HEK293 (cell line): ENCODE results near the gene VEZF1.

Experiments used
- HIC1 ChIP-seq: fragments of 450-650 bp; formaldehyde crosslinking; IDR thresholded peaks from 2 replicates; pipeline ENCODE4 v1.5.1; 2016; ENCODE audit warnings: missing biosample characterization, missing genetic modification characterization
- KLF16 ChIP-seq: fragments of 450-650 bp; formaldehyde crosslinking; IDR thresholded peaks from 2 replicates; pipeline ENCODE4 v1.5.1; 2017; ENCODE audit warnings: missing biosample characterization, missing genetic modification characterization
- MZF1 ChIP-seq: fragments of 450-650 bp; formaldehyde crosslinking; IDR thresholded peaks from 2 replicates; pipeline ENCODE4 v1.5.1; 2017; ENCODE audit warnings: missing biosample characterization, missing genetic modification characterization, borderline replicate concordance
- YY1 ChIP-seq: fragments of 450-650 bp; formaldehyde crosslinking; IDR thresholded peaks from 2 replicates; pipeline ENCODE4 v1.5.1; 2018; ENCODE audit warnings: missing biosample characterization, missing genetic modification characterization
- ZBTB10 ChIP-seq: fragments of 450-650 bp; formaldehyde crosslinking; IDR thresholded peaks from 2 replicates; pipeline ENCODE4 v1.5.1; 2016; ENCODE audit warnings: missing biosample characterization, missing genetic modification characterization
- ZBTB26 ChIP-seq: fragments of 450-650 bp; formaldehyde crosslinking; optimal IDR thresholded peaks from 2 replicates; pipeline ENCODE3; 2016; ENCODE audit warnings: missing biosample characterization, mild to moderate bottlenecking, missing genetic modification characterization
- ZBTB8A ChIP-seq: fragments of 450-650 bp; formaldehyde crosslinking; IDR thresholded peaks from 2 replicates; pipeline ENCODE4 v1.5.1; 2016; ENCODE audit warnings: missing biosample characterization, missing genetic modification characterization
- ZNF121 ChIP-seq: fragments of 450-650 bp; formaldehyde crosslinking; IDR thresholded peaks from 2 replicates; pipeline ENCODE4 v1.5.1; 2016; ENCODE audit warnings: missing biosample characterization, missing genetic modification characterization
- ZNF133 ChIP-seq: fragments of 450-650 bp; formaldehyde crosslinking; IDR thresholded peaks from 2 replicates; pipeline ENCODE4 v1.5.1; 2016; ENCODE audit warnings: missing biosample characterization, missing genetic modification characterization
- ZNF184 ChIP-seq: fragments of 450-650 bp; IDR thresholded peaks from 2 replicates; pipeline ENCODE4 v1.5.1; 2018; ENCODE audit warnings: missing biosample characterization, mild to moderate bottlenecking, missing genetic modification characterization
- ZNF266 ChIP-seq: fragments of 450-650 bp; formaldehyde crosslinking; IDR thresholded peaks from 2 replicates; pipeline ENCODE4 v1.5.1; 2016; ENCODE audit warnings: missing biosample characterization, missing genetic modification characterization, low read depth
- ZNF324 ChIP-seq: fragments of 450-650 bp; formaldehyde crosslinking; IDR thresholded peaks from 2 replicates; pipeline ENCODE4 v1.5.1; 2016; ENCODE audit warnings: missing biosample characterization, missing genetic modification characterization
- ZNF366 ChIP-seq: fragments of 450-650 bp; formaldehyde crosslinking; conservative IDR thresholded peaks from 2 replicates; pipeline ENCODE4 v1.5.1; 2016; ENCODE audit warnings: missing biosample characterization, missing genetic modification characterization
- ZNF37A ChIP-seq: fragments of 450-650 bp; IDR thresholded peaks from 2 replicates; pipeline ENCODE4 v1.5.1; 2018; ENCODE audit warnings: missing biosample characterization, missing genetic modification characterization
- ZNF404 ChIP-seq: fragments of 450-650 bp; formaldehyde crosslinking; IDR thresholded peaks from 2 replicates; pipeline ENCODE4 v1.5.1; 2017; ENCODE audit warnings: missing biosample characterization, missing genetic modification characterization
- ZNF513 ChIP-seq: fragments of 450-650 bp; IDR thresholded peaks from 2 replicates; pipeline ENCODE4 v1.5.1; 2018; ENCODE audit warnings: missing biosample characterization, missing genetic modification characterization
- ZNF518A ChIP-seq: fragments of 450-650 bp; formaldehyde crosslinking; conservative IDR thresholded peaks from 2 replicates; pipeline ENCODE4 v1.5.1; 2016; ENCODE audit warnings: low read depth, missing biosample characterization, missing genetic modification characterization
- ZNF530 ChIP-seq: fragments of 450-650 bp; formaldehyde crosslinking; IDR thresholded peaks from 2 replicates; pipeline ENCODE4 v1.5.1; 2016; ENCODE audit warnings: low read depth, missing biosample characterization, missing genetic modification characterization
- ZNF561 ChIP-seq: fragments of 450-650 bp; IDR thresholded peaks from 2 replicates; pipeline ENCODE4 v1.5.1; 2018; ENCODE audit warnings: missing biosample characterization, missing genetic modification characterization, borderline replicate concordance
- ZNF600 ChIP-seq: fragments of 450-650 bp; formaldehyde crosslinking; IDR thresholded peaks from 2 replicates; pipeline ENCODE4 v1.5.1; 2016; ENCODE audit warnings: missing biosample characterization, missing genetic modification characterization
- ZNF623 ChIP-seq: fragments of 450-650 bp; formaldehyde crosslinking; IDR thresholded peaks from 2 replicates; pipeline ENCODE4 v1.5.1; 2016; ENCODE audit warnings: missing biosample characterization, missing genetic modification characterization
- ZNF664 ChIP-seq: fragments of 450-650 bp; formaldehyde crosslinking; IDR thresholded peaks from 2 replicates; pipeline ENCODE4 v1.5.1; 2016; ENCODE audit warnings: missing biosample characterization, missing genetic modification characterization
- ZNF670 ChIP-seq: fragments of 450-650 bp; formaldehyde crosslinking; IDR thresholded peaks from 2 replicates; pipeline ENCODE4 v1.5.1; 2016; ENCODE audit warnings: missing biosample characterization, missing genetic modification characterization, low read depth
- ZNF830 ChIP-seq: fragments of 450-650 bp; IDR thresholded peaks from 2 replicates; pipeline ENCODE4 v1.5.0; 2018; ENCODE audit warnings: missing biosample characterization, missing genetic modification characterization, low read depth, mild to moderate bottlenecking, moderate library complexity
- ZNF843 ChIP-seq: fragments of 450-650 bp; formaldehyde crosslinking; IDR thresholded peaks from 2 replicates; pipeline ENCODE4 v1.5.1; 2016; ENCODE audit warnings: missing biosample characterization, missing genetic modification characterization
- ZSCAN23 ChIP-seq: fragments of 450-650 bp; formaldehyde crosslinking; IDR thresholded peaks from 2 replicates; pipeline ENCODE4 v1.5.1; 2016; ENCODE audit warnings: missing biosample characterization, missing genetic modification characterization

VEZF1 gene

GRCh38 chr17:57987581-57988300, at the start of gene VEZF1 (continued):
- TF ChIP-seq ZNF324: no peak; the same call in 1 of the 2 replicates
- no peak for TF ChIP-seq ZNF670 (tag by site-specific recombination)
- TF ChIP-seq ZNF530: no peak
- peak; percentile 78; the same call in 1 of the 2 replicates for TF ChIP-seq ZNF561
- TF ChIP-seq ZNF600: peak; percentile 70
- no peak for TF ChIP-seq ZNF37A (tag by site-specific recombination)
- 0 out of 2 replicates have a peak, but pooled peaks have one; percentile 22 for TF ChIP-seq ZNF623
- TF ChIP-seq HIC1 (tag by site-specific recombination): no peak
- TF ChIP-seq ZNF121: no peak
- peak; percentile 80 for TF ChIP-seq ZBTB8A (tag by site-specific recombination)
- TF ChIP-seq ZNF404 (tag by site-specific recombination): no peak
- no peak for TF ChIP-seq ZNF184 (tag by site-specific recombination)
- 0 out of 2 replicates have a peak, but pooled peaks have one; percentile 8 for TF ChIP-seq ZNF664 (tag by site-specific recombination)
- no peak for TF ChIP-seq ZNF513 (tag by site-specific recombination)
- no peak for TF ChIP-seq ZNF518A (tag by site-specific recombination)
- TF ChIP-seq ZNF266 (tag by site-specific recombination): no peak
- peak; percentile 93; the same call in 1 of the 2 replicates for TF ChIP-seq MZF1 (tag by site-specific recombination)
- peak; percentile 33; the same call in 1 of the 2 replicates for TF ChIP-seq YY1 (tag by site-specific recombination)
- no peak; the same call in 1 of the 2 replicates for TF ChIP-seq ZSCAN23
- TF ChIP-seq ZNF366 (tag by site-specific recombination): peak; percentile 74
- peak; percentile 84 for TF ChIP-seq KLF16 (tag by site-specific recombination)
- peak; percentile 51; the same call in 1 of the 2 replicates for TF ChIP-seq ZNF843 (tag by site-specific recombination)
- TF ChIP-seq ZBTB10 (tag by site-specific recombination): peak; percentile 99
- peak; percentile 67 for TF ChIP-seq ZBTB26
- no peak for TF ChIP-seq ZNF133
- TF ChIP-seq ZNF830: no peak
